NCI-H146 (cell line): Measurements from ENCODE around the gene SGSM2.

Source experiments
- DNase-seq: peaks from one replicate; lab custom pipeline; 2025; lab: John Stamatoyannopoulos, UW

SGSM2 gene

GRCh38 chr17:2399572-2400473 is 62.5 kb downstream of the SGSM2 start:
- DNase-seq, result peak; percentile 96

GRCh38 chr17:2400474-2400866 is 63.2 kb downstream of the SGSM2 start:
- DNase-seq, result peak; percentile 66

GRCh38 chr17:2400877-2401425 is 63.6 kb downstream of the SGSM2 start, which contains the start of gene MNT:
Gene MNT (minus strand): TSS chr17:2401060. CDS start chr17:2400712, 348 bp downstream.
- DNase-seq, result peak; percentile 93

- DNase-seq, result peak; percentile 99
These were observed 64.3 kb downstream of the SGSM2 start for GRCh38 chr17:2401426-2402221.

GRCh38 chr17:2402544-2402943 is 65.2 kb downstream of the SGSM2 start:
- DNase-seq, result no peak

- no peak for DNase-seq
These were observed 65.7 kb downstream of the SGSM2 start for GRCh38 chr17:2403044-2403443.

- no peak for DNase-seq
These were observed 68.1 kb downstream of the SGSM2 start for GRCh38 chr17:2405247-2405926.

GRCh38 chr17:2406271-2406902 is 69.1 kb downstream of the SGSM2 start:
- no peak for DNase-seq

- DNase-seq, result no peak
These were observed 69.8 kb downstream of the SGSM2 start for GRCh38 chr17:2406903-2407790.

- DNase-seq, result no peak
These were observed 73.7 kb downstream of the SGSM2 start for GRCh38 chr17:2410951-2411350.

GRCh38 chr17:2412561-2413021 is 75.3 kb downstream of the SGSM2 start:
- no peak for DNase-seq

- no peak for DNase-seq
These were observed 77.3 kb downstream of the SGSM2 start for GRCh38 chr17:2414446-2415064.

GRCh38 chr17:2415081-2415480 is 77.8 kb downstream of the SGSM2 start:
- DNase-seq, result no peak

GRCh38 chr17:2416010-2416734 is 78.9 kb downstream of the SGSM2 start:
- peak; percentile 68 for DNase-seq

- no peak for DNase-seq
These were observed 81.3 kb downstream of the SGSM2 start for GRCh38 chr17:2418572-2418971.

- no peak for DNase-seq
These were observed 82.2 kb downstream of the SGSM2 start for GRCh38 chr17:2419486-2419885.

- DNase-seq, result no peak
These were observed 82.9 kb downstream of the SGSM2 start for GRCh38 chr17:2420176-2420575.

GRCh38 chr17:2421315-2422147 is 84.2 kb downstream of the SGSM2 start:
- DNase-seq, result peak; percentile 37
